ENCODE results near the gene DNAJC9. TPM values are rescaled to one million over a fixed set of nuclear protein-coding genes. Genes with fewer than 3 reads are reported as not detected.

Gene DNAJC9
- total RNA-seq: 35.2 and 36.5 TPM in 2 replicates

GRCh38 chr10:73246646-73247508, at the start of gene DNAJC9:
TSS of gene DNAJC9 (minus strand) at chr10:73247255. CDS start at chr10:73247189, 66 bp downstream.

GRCh38 chr10:73252445-73253224, 5.6 kb upstream of the DNAJC9 start, which contains the start of gene MRPS16:
TSS of gene MRPS16 (minus strand) at chr10:73252644. CDS start at chr10:73252482, 162 bp downstream.

Other genes with a start within 250 kb of the DNAJC9 start
- 55.2 and 61.2 TPM in 2 replicates for gene P4HA1, start 150.4 kb downstream of the DNAJC9 start, total RNA-seq
- 0.14 and 0.85 TPM in 2 replicates for gene NUDT13, start 136.8 kb downstream of the DNAJC9 start, total RNA-seq
- 20.9 and 26.7 TPM in 2 replicates for gene ECD, start 79.2 kb downstream of the DNAJC9 start, total RNA-seq
- gene FAM149B1, start 79.1 kb downstream of the DNAJC9 start, total RNA-seq: 9.5 and 15.6 TPM in 2 replicates
- 40.3 and 59.1 TPM in 2 replicates for gene MRPS16, start 5.4 kb upstream of the DNAJC9 start, total RNA-seq
- gene CFAP70, start 111.6 kb upstream of the DNAJC9 start, total RNA-seq: 0.33 and 0.42 TPM in 2 replicates
- 72.2 and 95.4 TPM in 2 replicates for gene ANXA7, start 166.8 kb upstream of the DNAJC9 start, total RNA-seq
- gene MSS51, start 186.3 kb upstream of the DNAJC9 start, total RNA-seq: 0.28 and 0.92 TPM in 2 replicates
- gene PPP3CB, start 248.8 kb upstream of the DNAJC9 start, total RNA-seq: 17.2 and 20.8 TPM in 2 replicates